WERI-Rb-1 (cell line): ENCODE results near the gene PHEX.

ENCODE experiments used
- DNase-seq: peaks from one replicate; pipeline ENCODE4 v3.0.0-alpha.2; 2020
- H3K27ac ChIP-seq: fragments of 250-450 bp; sonication (Bioruptor Pico); 2 replicates; pipeline ENCODE4 v1.5.1; 2020; ENCODE audit warnings: mild to moderate bottlenecking, moderate library complexity
- H3K27me3 ChIP-seq: fragments of 250-450 bp; sonication (Bioruptor Pico); 2 replicates; pipeline ENCODE4 v1.5.1; 2021; ENCODE audit warnings: mild to moderate bottlenecking, low read depth, moderate library complexity; ENCODE audit not compliant: insufficient read depth, severe bottlenecking
- H3K36me3 ChIP-seq: fragments of 250-450 bp; sonication (Bioruptor Pico); 2 replicates; pipeline ENCODE4 v1.5.1; 2020; ENCODE audit warnings: mild to moderate bottlenecking, moderate library complexity
- H3K4me3 ChIP-seq: 2 replicates; pipeline ENCODE4 v1.5.1; 2011; ENCODE audit warnings: low read depth, mild to moderate bottlenecking, control low read depth, low read length
- H3K9me3 ChIP-seq: fragments of 250-450 bp; sonication (Bioruptor Pico); 2 replicates; pipeline ENCODE4 v1.5.1; 2021; ENCODE audit warnings: mild to moderate bottlenecking, moderate library complexity; ENCODE audit not compliant: severe bottlenecking
- CTCF ChIP-seq: IDR thresholded peaks from 2 replicates; pipeline ENCODE4 v1.5.1; 2011; ENCODE audit warnings: low read depth, mild to moderate bottlenecking, control low read depth, inconsistent platforms, low read length

PHEX gene

GRCh38 chrX:22041907-22042530, 9.9 kb downstream of the PHEX start:
- H3K27ac ChIP-seq: no peak overlapping the region
- no peaks in the 10 kb centered on the region for H3K9me3 ChIP-seq
- no peak for DNase-seq
- no peak overlapping the region for H3K4me3 ChIP-seq
- no peaks in the 10 kb centered on the region for H3K36me3 ChIP-seq
- peaks cover 18% of the 10 kb centered on the region for H3K27me3 ChIP-seq
- no peak for TF ChIP-seq CTCF

GRCh38 chrX:22043872-22044271, 11.7 kb downstream of the PHEX start:
- peaks cover 12% of the 10 kb centered on the region for H3K27me3 ChIP-seq
- H3K27ac ChIP-seq: no peak overlapping the region
- H3K36me3 ChIP-seq: no peaks in the 10 kb centered on the region
- TF ChIP-seq CTCF: no peak
- no peaks in the 10 kb centered on the region for H3K9me3 ChIP-seq
- H3K4me3 ChIP-seq: no peak overlapping the region
- no peak for DNase-seq

GRCh38 chrX:22047468-22047867, 15.3 kb downstream of the PHEX start:
- Histone ChIP-seq H3K27me3 (peaks cover 5% of the 10 kb centered on the region), H3K27ac (no peak overlapping the region), H3K9me3 (no peaks in the 10 kb centered on the region), H3K36me3 (no peaks in the 10 kb centered on the region), H3K4me3 (no peak overlapping the region)
- TF ChIP-seq CTCF: no peak
- no peak for DNase-seq

GRCh38 chrX:22053481-22053880, 21.4 kb downstream of the PHEX start:
- no peak overlapping the region for H3K27ac ChIP-seq
- H3K27me3 ChIP-seq: peaks cover 6% of the 10 kb centered on the region
- H3K4me3 ChIP-seq: no peak overlapping the region
- no peaks in the 10 kb centered on the region for H3K36me3 ChIP-seq
- no peaks in the 10 kb centered on the region for H3K9me3 ChIP-seq
- no peak for TF ChIP-seq CTCF
- DNase-seq: no peak

- Histone ChIP-seq H3K27me3 (peaks cover 6% of the 10 kb centered on the region), H3K36me3 (no peaks in the 10 kb centered on the region), H3K27ac (no peak overlapping the region), H3K4me3 (no peak overlapping the region), H3K9me3 (no peaks in the 10 kb centered on the region)
- no peak for DNase-seq
- no peak for TF ChIP-seq CTCF
Measured at GRCh38 chrX:22056235-22056634, 24.1 kb downstream of the PHEX start.

- no peak for TF ChIP-seq CTCF
- Histone ChIP-seq H3K9me3 (no peaks in the 10 kb centered on the region), H3K36me3 (no peaks in the 10 kb centered on the region), H3K4me3 (no peak overlapping the region), H3K27me3 (peaks cover 6% of the 10 kb centered on the region), H3K27ac (no peak overlapping the region)
- DNase-seq: no peak
Measured at GRCh38 chrX:22057667-22058066, 25.5 kb downstream of the PHEX start.
